Fibroblast of lung (primary cell): Measurements from ENCODE around the gene TECPR2.

Source experiments
- CTCF ChIP-seq, 2 donors: IDR thresholded peaks in 1 of 2; conservative IDR thresholded peaks in 1 of 2; 1 replicate in 1 of 2; 2 replicates in 1 of 2; pipeline ENCODE4 v1.5.1; 2011 to 2012; ENCODE audit warnings: low read length in 2 of 2, control low read depth in 1 of 2, inconsistent platforms in 1 of 2, low read depth in 1 of 2, mild to moderate bottlenecking in 1 of 2
- EZH2 ChIP-seq: IDR thresholded peaks from 2 replicates; pipeline ENCODE4 v1.5.1; 2012; ENCODE audit warnings: low read length, control low read depth, mild to moderate bottlenecking; ENCODE audit errors: missing control alignments

- no peak for TF ChIP-seq CTCF (conservative IDR thresholded peaks at IDR 0.05 in 1 of 2, IDR thresholded peaks at IDR 0.05 in 1 of 2; ENCODE audit: low read depth in 1 of 2, low read length in 2 of 2)
- TF ChIP-seq EZH2 = no peak
Measured at GRCh38 chr14:102505000-102505619, 142.4 kb downstream of the TECPR2 start.
